Vagina (tissue), 2 donors: ENCODE data around the gene HNRNPA2B1. TPM values are rescaled to one million over a fixed set of nuclear protein-coding genes. Genes with fewer than 3 reads are reported as not detected.

ENCODE experiments used
- DNase-seq, 2 donors: peaks; one replicate each; pipeline ENCODE4 v3.0.0-alpha.2; 2017; ENCODE audit errors: extremely low spot score in 2 of 2
- H3K27ac ChIP-seq: fragments of 200-600 bp; sonication (generic); one replicate; pipeline ENCODE4 v1.5.1; 2019
- H3K27me3 ChIP-seq: fragments of 200-600 bp; sonication (generic); one replicate; pipeline ENCODE4 v1.5.1; 2019
- H3K36me3 ChIP-seq, 2 donors: fragments of 200-600 bp; sonication (generic); one replicate each; pipeline ENCODE4 v1.5.1; 2017 to 2019
- H3K4me1 ChIP-seq: fragments of 200-600 bp; sonication (generic); one replicate; pipeline ENCODE4 v1.5.1; 2019
- H3K4me3 ChIP-seq, 2 donors: fragments of 200-600 bp; sonication (generic); 1 replicate in 1 of 2; 2 replicates in 1 of 2; pipeline ENCODE4 v1.5.1; 2016 to 2019
- H3K9me3 ChIP-seq: fragments of 200-600 bp; sonication (generic); one replicate; pipeline ENCODE4 v1.5.1; 2019
- POLR2A ChIP-seq, 2 donors: fragments of 450-650 bp; IDR thresholded peaks; one replicate each; pipeline ENCODE4 v1.6.1; 2017; ENCODE audit warnings: antibody characterized with exemption in 2 of 2, mild to moderate bottlenecking in 2 of 2, moderate library complexity in 2 of 2
- POLR2AphosphoS5 ChIP-seq, 2 donors: sonication (generic); formaldehyde crosslinking; IDR thresholded peaks; one replicate each; pipeline ENCODE4 v1.9.0; 2017; ENCODE audit warnings: antibody characterized with exemption in 2 of 2, mild to moderate bottlenecking in 2 of 2, low read depth in 1 of 2; ENCODE audit not compliant: insufficient read depth in 1 of 2
- intact Hi-C: fragments of 100-400 bp; cut with DNase I; formaldehyde crosslinking; loops from one replicate; pipeline ENCODE4 v1.15.1; 2023
- total RNA-seq: library from RNA; depleted of rRNA; stranded (reverse); fragments of >200 nt; gene quantifications from one replicate; pipeline ENCODE4 v1.2.3, GENCODE V29; 2016
- TF ChIP-seq, protein P1 (sequence below), 3 experiments: fragments of 450-650 bp in 2 of 3; fragments of 200-600 bp in 1 of 3; sonication (generic) in 1 of 3; IDR thresholded peaks; one replicate each; pipeline ENCODE4 v1.5.1; 2017 to 2019; ENCODE audit warnings: antibody characterized with exemption in 3 of 3, mild to moderate bottlenecking in 2 of 3, moderate library complexity in 2 of 3

The HNRNPA2B1 gene
- total RNA-seq, 1 donor from 2014 or later = 222 TPM

DNA sequence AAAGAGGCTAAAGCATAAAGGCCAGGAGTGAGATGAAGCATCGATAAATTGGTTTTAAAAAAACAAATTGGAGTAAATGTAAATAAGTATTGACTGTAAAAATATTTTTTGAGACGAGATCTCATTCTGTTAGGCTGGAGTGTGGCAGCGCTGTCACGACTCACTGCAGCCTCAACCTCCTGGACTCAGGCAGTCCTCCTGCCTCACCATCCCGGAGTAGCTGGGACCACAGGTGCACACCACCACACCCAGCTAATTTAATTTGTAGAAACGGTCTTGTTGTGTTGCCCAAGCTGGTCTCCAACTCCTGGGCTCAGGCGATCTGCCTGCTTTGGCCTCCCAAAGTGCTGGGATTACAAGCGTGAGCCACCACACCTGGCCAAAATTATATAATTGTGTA, 17.8 kb downstream of the HNRNPA2B1 start:
- DNase-seq = no peak
- no peak overlapping the region for H3K4me3 ChIP-seq
- H3K9me3 ChIP-seq = no peaks in the 10 kb centered on the region
- no peaks in the 10 kb centered on the region for H3K36me3 ChIP-seq
- no peaks in the 10 kb centered on the region for H3K27me3 ChIP-seq
- no peak overlapping the region for H3K27ac ChIP-seq
- no peaks in the 10 kb centered on the region for H3K4me1 ChIP-seq
- intact Hi-C loops = no loop called here
- TF ChIP-seq, protein P1, sequence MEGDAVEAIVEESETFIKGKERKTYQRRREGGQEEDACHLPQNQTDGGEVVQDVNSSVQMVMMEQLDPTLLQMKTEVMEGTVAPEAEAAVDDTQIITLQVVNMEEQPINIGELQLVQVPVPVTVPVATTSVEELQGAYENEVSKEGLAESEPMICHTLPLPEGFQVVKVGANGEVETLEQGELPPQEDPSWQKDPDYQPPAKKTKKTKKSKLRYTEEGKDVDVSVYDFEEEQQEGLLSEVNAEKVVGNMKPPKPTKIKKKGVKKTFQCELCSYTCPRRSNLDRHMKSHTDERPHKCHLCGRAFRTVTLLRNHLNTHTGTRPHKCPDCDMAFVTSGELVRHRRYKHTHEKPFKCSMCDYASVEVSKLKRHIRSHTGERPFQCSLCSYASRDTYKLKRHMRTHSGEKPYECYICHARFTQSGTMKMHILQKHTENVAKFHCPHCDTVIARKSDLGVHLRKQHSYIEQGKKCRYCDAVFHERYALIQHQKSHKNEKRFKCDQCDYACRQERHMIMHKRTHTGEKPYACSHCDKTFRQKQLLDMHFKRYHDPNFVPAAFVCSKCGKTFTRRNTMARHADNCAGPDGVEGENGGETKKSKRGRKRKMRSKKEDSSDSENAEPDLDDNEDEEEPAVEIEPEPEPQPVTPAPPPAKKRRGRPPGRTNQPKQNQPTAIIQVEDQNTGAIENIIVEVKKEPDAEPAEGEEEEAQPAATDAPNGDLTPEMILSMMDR (IDR thresholded peaks at IDR 0.05) = no peak
- TF ChIP-seq POLR2AphosphoS5 (IDR thresholded peaks at IDR 0.05; ENCODE audit: insufficient read depth in 1 of 2, low read depth in 1 of 2) = peak in 1 of 2 donors; percentile 16

DNA sequence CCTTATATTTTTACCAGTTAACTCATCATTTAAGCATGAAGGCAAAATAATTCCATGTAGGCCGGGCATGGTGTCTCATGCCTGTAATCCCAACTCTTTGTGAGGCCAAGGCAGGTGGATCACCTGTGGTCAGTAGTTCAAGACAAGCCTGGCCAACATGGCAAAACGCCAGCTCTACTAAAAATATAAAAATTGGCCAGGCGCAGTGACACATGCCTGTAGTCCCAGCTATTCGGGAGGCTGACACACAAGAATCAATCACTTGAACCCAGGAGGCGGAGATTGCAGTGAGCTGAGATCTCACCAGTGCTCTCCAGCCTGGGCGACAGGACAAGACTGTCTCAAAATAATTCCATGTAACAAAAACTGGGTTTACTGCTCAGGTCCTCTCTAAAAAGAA, 18.3 kb downstream of the HNRNPA2B1 start:
- Histone ChIP-seq H3K27ac (no peak overlapping the region), H3K9me3 (no peaks in the 10 kb centered on the region), H3K27me3 (no peaks in the 10 kb centered on the region), H3K36me3 (no peaks in the 10 kb centered on the region), H3K4me3 (no peak overlapping the region), H3K4me1 (no peaks in the 10 kb centered on the region)
- no peak for TF ChIP-seq POLR2AphosphoS5 (IDR thresholded peaks at IDR 0.05; ENCODE audit: insufficient read depth in 1 of 2, low read depth in 1 of 2)
- TF ChIP-seq, protein P1 (IDR thresholded peaks at IDR 0.05) = no peak
- no peak for TF ChIP-seq POLR2A (IDR thresholded peaks at IDR 0.05)
- intact Hi-C loops = no loop called here
- no peak for DNase-seq

DNA sequence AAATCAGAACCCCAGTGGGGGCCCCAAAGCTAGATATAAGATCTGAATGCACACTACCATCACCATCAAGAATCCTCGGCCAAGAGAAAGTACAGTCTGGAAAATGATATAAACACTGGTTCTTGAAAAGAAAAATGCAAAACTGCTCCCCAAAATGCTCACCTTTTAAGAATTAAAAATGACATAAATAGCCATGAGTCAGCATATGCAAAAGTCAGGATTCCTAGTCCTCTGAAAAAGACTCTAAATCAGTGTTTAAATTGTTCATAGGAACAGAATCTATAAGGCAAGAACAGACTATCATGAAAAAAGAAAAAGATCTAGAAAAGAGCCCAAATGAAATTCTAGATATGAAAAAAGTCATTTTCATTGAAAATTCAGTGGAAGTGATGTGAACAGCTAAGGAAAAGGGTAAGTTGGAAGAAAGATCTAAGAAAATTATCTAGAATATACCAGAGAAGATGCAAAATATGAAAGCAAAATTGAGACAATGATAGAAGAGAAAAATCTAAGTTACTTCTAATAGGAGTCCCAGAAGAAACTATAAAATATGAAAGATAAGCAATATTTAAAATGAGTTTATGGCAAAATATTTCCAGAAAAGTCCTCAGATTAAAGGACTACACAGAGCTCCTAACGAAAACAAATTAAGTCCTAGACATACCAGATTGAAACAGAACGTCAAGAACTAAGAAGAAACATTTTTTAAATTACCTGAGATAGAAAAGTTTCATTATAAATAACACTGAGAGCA, 18.9 kb downstream of the HNRNPA2B1 start:
- Histone ChIP-seq H3K27me3 (no peaks in the 10 kb centered on the region), H3K4me1 (no peaks in the 10 kb centered on the region), H3K4me3 (no peak overlapping the region), H3K27ac (no peak overlapping the region), H3K36me3 (no peaks in the 10 kb centered on the region), H3K9me3 (no peaks in the 10 kb centered on the region)
- TF ChIP-seq, protein P1 (IDR thresholded peaks at IDR 0.05) = no peak
- TF ChIP-seq POLR2A (IDR thresholded peaks at IDR 0.05) (no peak), POLR2AphosphoS5 (IDR thresholded peaks at IDR 0.05; ENCODE audit: insufficient read depth in 1 of 2, low read depth in 1 of 2) (no peak)
- intact Hi-C loops = no loop called here
- DNase-seq = no peak

DNA sequence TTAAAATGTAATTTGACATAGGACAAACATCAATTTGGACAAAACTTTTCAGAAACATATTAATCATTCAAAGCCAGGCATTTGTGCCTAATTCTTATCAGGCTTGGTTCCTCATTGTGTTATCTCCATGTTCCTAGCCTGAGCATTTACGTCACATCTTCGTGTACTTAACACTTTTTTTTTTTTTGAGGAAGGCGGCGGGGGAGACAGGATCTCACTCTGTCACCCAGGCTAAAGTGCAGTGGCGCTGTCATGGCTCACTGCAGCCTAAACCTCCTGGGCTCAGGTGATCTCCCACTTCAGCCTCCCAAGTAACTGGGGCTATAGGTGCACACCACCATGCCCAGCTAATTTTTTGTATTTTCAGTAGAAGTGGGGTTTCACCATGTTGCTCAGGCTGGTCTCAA, 19.8 kb downstream of the HNRNPA2B1 start:
- H3K4me1 ChIP-seq = no peaks in the 10 kb centered on the region
- intact Hi-C loops = no loop called here
- H3K36me3 ChIP-seq = no peaks in the 10 kb centered on the region
- no peak for DNase-seq
- H3K27me3 ChIP-seq = no peaks in the 10 kb centered on the region
- no peaks in the 10 kb centered on the region for H3K9me3 ChIP-seq
- no peak overlapping the region for H3K27ac ChIP-seq
- TF ChIP-seq POLR2AphosphoS5 (IDR thresholded peaks at IDR 0.05; ENCODE audit: insufficient read depth in 1 of 2, low read depth in 1 of 2) = no peak
- no peak for TF ChIP-seq POLR2A (IDR thresholded peaks at IDR 0.05)
- TF ChIP-seq, protein P1 (IDR thresholded peaks at IDR 0.05) = no peak
- no peak overlapping the region for H3K4me3 ChIP-seq

DNA sequence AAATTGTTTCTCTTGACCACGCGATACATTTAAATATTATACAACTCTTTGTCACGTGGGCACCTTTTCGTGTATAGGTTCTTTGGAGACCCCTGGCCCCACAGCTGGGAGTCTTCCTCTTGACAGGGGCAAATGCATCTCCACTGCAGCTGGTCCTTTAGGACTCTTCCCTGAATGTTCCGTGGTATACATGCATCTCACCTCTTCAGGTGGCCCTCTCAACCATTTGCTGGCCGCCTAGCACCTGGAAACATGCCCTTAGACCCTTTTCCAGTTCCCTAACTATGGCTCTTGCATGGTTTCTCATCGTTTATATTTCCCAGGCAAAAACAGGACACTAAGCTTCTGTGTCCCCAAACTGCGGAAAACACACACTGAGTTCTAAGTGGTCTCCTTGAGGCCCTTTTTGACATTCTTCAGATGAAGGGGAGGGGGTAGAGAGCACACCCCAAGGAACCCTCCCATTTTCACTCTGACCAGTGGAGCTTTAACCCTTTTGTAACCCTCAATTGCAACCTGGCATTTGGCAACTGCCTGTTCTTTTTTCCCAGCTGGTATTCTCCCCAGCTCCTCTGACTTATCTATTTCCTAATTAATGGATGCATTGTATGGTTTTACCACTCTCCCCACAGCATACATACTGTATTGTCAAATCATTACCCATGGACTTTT, 20.6 kb downstream of the HNRNPA2B1 start:
- intact Hi-C loops = no loop called here
- H3K36me3 ChIP-seq = no peaks in the 10 kb centered on the region
- no peaks in the 10 kb centered on the region for H3K27me3 ChIP-seq
- no peak overlapping the region for H3K27ac ChIP-seq
- H3K4me1 ChIP-seq = no peaks in the 10 kb centered on the region
- TF ChIP-seq POLR2A (IDR thresholded peaks at IDR 0.05) = no peak
- no peak for DNase-seq
- no peak overlapping the region for H3K4me3 ChIP-seq
- H3K9me3 ChIP-seq = no peaks in the 10 kb centered on the region
